CD4-positive, alpha-beta T cell treated with Interleukin-17A for 1 hour (primary cell): ENCODE data around the gene SECISBP2L.

ENCODE experiments used
- DNase-seq: peaks from one replicate; pipeline ENCODE4 v3.0.0-alpha.2; 2020

SECISBP2L gene

DNA sequence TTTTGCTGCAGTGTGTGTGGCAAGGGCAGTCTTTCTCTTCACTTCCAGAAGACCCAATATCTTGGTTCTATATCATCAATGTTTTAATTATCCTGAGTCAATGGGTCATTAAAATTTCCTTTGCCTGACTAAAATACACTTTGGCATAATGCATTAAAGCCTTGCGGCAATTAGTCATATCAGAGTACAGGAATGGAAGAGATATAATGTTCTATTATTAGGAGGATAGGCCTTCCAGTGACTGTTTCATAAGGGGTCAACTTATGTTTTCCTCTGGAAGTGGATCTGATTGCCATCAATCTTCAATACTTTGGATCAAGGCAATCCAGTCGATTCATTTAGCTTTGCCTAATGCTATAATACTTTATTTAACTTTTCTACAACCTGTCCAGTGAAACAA is 9.4 kb upstream of the SECISBP2L start:
- no peak for DNase-seq

DNA sequence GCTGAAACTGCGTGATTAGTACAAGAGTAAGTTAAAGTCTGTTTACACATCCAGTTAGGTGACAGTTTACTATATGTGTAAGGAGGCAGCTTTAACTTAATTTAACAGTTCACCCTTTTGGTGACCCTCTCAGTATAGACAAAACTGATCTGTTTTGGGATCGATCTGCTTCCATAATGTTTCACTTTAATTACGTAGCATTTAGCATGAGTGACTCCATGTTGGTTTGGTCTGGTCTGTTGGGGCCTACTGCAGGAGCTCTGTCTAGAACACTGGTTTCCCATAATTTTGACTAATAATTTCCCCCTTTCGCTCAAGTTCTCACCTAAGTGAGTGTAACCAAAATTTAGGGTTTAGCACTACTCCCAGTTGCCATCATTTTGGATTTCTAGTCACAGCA is 6.4 kb upstream of the SECISBP2L start:
- no peak for DNase-seq

DNA sequence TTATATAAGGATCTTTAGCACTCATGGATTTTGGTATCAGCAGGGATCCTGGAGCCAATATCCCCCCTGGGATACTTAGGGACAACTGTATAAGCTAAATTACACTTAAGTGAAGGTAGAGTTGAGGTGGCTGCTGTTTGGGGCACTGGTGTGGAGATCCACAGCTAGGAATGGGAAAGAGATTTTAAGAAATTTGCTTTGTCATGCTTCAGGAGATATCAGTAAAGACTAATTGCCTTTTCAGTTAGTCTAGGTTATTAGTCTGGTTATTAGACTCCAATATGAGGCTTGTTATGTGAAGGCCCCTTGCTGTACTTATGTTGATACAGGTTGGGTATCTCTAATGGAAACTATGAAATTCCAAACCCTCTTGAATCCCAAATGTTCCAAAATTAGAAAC is 1.2 kb upstream of the SECISBP2L start:
- no peak for DNase-seq

DNA sequence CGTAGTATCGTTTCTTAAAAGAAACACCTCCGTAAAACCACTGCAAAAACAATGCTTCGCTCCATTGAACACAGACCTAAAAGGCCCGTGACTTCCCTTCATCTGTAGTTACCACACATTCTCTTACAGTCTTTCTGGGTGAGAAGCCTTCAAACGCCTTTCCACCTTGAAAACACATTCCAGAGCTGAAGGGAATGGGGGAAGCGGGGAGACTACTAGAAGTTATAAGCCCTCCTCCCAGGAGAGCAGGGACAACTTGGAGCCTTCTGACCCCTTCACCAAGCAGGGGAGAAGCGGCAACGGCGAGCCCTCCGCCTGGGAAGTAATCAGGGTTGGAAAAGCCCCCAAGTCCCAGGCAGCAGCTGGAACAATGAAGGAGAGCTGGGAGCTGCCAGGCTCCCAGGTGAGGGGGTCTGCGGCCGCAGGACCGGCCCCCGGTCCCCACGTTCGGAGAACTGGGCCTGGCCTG is 461 bp downstream of the SECISBP2L start:
- DNase-seq = no peak

DNA sequence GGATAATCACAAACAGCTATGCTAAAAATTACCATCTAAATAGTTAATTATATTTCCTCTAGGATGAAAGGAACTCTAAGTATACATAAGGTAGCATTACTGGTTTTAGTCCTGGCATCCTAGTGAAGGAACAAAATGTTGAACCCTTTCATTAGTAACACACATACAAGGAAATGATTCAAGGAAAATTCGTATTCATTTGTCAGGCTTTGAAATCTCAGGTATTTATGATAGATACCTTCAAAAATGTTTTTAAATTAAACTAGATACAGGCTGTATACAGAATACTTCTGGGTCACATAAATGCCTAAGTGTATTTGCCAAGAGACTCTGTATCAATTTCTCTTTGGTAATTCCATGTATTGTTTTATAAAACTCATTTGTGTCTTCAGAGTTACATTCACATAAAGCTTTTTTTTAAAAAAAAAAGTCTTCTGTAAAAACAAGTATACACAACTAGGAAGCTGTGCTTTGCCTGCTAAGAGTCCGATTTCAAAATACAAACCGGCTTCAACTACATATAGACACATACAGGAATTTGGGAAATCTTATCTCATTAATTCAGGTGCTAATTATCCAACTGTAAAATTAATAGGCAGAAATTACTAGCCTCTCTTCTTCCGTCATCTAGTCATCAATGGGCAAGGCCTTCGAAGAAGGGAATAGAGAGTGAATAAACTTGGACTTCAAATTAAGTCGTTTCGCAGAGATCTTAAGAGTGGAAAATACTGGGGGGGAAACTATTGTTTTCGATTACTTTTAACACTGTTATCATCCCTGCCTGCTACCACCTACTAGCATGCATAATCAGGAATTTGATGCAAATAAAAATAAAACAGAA is 1.3 kb downstream of the SECISBP2L start:
- DNase-seq = no peak

DNA sequence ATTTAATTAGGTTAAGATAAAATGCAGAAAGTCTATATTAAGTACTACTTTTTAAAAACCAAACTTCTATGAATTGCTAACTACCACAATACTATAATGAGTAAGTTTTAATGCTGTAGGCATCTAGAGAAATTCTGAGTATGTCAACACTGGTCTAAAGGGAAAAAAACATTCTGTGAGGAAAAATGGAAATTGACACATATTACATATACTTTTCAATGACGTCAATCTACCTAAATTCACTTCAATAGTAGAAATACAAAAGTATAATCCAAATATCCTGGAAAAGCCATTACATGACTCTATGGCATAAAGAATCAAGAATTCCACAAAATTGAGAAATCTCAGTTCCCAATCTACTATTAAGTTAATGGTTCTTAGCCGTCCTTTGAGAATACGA is 2.2 kb downstream of the SECISBP2L start:
- DNase-seq = no peak

DNA sequence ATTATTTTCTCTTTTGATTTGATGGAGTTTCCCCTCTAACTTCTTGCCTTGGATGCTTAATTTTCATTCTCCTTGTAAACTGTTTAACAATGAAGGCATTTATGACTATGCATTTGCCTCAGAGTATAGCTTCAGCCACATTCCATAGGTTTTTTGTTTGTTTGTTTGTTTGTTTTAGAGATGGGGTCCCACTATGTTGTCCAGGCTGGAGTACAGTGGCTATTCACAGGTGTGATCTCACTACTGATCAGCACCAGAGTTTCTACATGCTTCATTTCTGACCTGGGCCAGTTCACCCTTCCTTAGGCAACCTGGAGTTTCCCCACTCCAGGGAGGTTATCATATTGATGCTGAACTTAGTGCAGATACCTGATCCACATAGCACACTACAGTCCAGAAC is 4.1 kb downstream of the SECISBP2L start:
- DNase-seq = no peak

DNA sequence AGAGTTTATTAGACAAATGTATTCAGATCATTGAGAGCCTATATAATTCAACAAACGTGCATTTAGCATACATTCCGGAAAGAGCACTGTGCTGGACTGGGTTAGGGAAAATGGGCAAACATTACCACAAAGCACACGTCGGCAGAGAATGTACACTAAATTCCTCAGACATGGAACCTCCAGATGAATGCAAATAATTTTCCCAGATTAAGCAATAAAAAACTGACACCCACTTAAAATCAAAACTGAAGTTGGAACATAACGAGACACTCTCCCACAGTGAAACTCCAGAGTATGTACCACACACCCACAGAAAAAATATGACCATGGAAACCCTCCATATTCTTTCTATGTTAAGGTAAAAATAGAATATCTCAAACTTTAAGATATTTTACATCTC is 4.8 kb downstream of the SECISBP2L start:
- DNase-seq = no peak

DNA sequence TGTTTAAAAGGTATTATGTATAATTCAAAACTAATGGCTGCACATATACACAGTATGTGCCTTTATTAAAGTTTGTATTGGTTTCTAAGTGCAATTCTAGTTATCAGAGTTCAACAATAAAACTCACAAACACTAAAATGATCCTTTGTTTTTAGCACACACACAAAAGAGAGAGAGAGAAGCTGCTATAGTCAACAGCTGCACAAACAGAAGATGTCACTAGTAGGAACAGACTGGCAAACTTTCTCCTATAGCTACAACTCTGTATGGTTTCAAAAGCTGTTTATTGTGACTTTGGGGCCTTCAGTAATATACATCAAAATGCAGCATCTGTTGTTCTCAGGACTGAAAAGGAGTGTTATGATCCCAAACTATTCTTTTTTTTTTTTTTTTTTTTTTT is 6.1 kb downstream of the SECISBP2L start:
- DNase-seq = no peak

DNA sequence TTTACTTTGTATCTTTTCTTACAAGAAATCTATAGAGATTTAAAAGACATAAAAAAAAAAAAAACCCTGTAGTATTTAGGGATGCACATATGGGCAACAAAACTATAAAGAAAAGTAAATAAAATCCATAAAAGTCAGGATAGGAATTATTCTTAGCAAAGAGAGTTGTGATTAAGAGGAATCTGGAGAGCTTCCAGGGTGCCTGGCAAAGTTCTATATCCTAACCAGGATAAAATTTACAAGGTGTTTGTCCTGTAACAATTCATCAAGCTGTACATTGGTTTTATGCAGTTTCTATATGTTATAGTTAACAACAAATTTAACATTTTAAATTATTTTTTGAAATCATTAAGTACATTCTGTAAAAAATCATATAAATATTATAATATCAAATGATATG is 7.9 kb downstream of the SECISBP2L start:
- DNase-seq = no peak

DNA sequence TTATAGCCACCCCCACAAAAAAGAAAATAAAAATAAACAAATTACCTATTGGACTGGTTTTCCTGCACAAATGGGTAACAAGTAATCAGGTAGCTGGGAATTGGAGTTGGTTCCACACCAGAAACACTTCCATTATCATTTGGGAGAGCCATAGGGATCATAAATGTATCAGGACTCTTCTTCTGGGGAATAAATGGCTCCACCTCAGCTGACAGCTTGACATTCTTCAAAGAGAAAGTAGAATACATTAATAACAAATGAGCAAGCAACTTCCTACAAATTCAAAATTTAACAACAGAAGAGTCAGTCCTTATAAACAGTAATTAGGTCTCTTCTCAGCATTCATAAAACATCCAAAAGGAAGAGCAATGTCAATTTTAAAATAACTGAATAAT is 8.7 kb downstream of the SECISBP2L start:
- no peak for DNase-seq

DNA sequence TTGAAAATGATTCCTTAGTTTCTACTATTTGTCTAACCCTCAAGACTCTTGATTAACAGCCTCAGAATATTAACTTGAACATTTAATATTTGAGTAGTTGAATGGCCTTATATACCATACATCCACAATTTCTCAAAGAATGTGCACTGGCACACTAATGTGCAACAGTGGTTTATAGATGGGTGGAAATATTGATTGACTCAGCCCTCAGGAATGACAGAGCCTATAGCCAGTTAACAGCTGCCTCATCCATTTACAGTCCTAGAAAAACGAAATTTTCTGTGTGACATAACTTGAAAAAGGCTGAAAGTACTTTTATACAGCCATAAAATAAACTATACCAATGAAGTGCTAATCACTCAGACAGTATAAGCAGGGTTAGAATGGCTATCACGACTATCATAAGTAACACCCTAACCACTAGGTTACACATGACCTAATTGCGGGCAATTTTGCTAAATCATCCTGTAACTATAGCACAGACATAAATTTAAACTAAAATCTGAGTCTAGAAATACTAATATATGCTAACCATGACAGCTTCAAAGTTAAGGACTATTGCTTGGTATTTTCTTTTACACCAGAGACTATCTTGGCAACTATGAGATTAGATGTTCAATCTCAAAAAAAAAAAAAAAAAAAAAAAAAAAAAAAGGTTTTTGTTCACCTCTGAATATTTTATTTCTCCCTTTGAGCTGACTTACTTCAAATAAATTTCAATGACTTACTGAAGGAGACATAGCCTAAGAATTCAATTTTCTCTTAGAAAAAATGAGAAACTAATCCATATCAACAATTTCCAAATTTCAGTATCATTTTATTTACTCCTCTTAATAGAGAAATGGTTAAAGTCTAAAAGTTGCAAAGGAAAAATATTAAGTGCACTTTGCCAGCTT is 9.3 kb downstream of the SECISBP2L start:
- peak; percentile 21 for DNase-seq

DNA sequence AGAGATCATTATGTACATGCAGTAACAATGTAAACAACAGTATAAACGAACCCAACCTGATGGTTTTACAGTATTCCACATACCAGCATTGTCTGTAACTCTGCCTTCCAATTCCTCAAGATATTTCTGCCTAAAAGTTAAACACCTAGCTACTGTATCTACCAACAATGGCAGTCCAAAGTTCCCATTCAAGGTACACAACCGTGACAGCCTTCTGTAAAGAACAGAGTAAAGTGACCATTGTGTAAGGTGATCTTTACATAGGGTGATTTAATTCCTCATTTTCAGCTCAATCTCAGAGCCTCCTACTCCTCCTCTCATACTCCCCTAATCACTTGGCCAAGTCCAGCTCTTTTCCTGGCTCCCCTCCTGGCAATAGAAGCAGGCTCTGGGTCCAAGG is 10.4 kb downstream of the SECISBP2L start:
- no peak for DNase-seq

DNA sequence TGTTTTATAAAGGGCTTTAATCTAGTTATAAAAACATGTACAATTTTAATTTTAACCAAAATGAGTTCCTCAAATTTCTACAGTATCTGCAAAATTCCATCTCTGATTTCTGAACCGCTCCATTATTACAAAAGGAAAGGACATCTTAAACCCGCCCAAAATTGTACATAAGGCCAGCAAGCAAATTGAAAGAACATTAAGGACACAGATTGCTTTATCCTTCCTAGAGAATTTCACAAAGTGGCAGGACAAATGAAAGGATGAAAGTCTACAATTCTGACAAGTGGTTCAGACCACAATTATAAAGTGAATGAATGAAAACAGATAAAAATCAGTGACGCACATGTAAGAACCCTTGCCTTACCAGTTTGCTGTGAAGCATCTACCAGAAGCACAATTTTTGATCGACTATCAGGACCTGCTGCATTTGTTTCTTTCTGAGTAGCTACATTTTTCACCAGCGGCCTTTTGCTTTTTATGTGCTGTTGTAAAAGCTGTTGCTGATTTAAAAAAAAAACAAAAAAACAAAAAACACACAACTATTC is 13.6 kb downstream of the SECISBP2L start:
- DNase-seq = no peak

DNA sequence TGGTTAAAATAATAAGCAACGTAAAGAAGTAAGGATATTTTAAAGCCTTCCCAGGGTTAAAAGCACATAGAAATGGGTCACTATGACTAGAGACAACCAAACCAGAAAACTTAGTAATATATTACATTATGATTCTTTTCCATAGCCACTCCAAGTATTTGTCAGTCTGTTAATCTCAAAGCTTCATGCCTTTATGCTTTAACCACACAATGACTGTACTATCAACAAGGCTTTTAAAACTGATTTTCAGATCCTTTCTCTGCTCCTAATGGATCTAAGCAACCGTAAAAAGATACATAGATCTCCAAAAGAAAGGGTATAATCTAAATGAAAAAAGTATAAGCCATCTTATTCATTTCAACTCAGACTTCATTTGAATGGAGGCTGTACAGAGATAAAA is 14.4 kb downstream of the SECISBP2L start:
- DNase-seq = no peak

DNA sequence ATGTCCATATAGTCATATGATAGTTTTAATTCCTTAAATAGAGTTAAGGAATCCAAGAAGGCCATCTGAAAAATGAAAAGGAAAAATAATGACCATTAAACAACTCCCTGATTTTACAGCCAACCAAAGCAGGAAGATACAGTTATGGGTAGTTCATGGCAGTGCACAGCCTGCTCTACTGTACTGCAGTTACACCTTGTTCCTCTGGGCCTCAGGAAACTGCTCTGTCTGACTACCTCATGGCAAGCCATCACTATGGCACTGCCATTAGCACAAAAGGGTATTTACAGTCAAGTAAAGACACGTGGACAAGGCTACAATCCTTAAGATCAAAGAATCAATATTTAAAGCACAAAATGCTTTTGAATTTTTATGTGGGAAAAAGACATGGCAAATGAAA is 19.5 kb downstream of the SECISBP2L start:
- DNase-seq = no peak

DNA sequence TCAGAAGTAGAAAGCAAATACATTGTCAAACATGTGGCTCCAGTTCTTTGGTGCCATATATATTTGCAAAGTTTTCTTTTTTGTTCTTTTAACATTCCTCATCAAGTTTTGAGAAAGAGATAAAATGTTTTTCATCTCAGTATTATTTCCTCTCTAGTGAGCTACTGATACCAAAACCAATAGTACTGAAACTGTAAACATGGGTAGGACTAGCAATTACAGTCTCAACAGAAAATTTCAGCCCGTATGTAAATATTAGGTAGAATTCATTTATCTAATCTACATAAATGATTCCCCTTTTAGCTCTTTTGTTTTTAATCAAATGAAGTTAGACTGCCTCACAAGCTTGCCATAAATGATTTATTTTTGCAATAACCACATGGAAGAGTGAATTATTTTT is 21.4 kb downstream of the SECISBP2L start:
- no peak for DNase-seq

DNA sequence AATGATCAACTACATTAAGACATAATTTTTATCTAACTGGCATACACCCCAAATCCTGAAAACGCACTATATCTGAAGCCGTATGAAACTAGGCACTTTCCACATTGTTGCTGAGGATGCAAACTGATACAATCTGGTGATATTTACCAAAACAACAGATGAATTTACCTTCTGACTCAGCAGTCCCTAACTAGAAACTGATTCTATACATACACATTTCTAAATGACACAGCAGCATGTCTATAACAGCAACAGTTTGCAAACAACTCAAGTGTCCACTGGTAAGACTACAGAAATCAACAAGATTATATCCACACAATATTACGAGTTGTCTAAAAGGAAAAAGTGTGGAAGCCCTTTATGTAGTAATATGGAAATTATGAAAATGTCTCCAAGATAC is 22.9 kb downstream of the SECISBP2L start:
- DNase-seq = no peak

DNA sequence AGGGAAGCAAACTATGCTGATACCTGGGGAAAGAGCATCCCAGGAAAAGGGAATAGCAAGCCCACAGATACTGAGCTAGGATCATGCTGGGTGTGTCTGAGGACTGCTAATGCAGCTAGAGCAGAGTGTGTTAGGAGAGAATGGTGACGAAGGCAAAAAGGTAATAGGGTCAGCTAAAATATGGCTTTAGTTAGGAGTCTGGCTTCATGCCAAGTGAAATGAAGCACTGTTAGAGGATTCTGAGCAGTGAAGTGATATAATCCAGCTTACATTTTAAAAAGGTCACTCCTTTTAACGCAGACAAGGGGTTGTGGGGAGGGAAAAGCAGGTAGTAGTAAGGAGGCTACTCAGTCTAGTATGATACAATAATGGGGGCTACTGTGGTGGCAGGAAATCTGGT is 30.4 kb downstream of the SECISBP2L start:
- DNase-seq = no peak

DNA sequence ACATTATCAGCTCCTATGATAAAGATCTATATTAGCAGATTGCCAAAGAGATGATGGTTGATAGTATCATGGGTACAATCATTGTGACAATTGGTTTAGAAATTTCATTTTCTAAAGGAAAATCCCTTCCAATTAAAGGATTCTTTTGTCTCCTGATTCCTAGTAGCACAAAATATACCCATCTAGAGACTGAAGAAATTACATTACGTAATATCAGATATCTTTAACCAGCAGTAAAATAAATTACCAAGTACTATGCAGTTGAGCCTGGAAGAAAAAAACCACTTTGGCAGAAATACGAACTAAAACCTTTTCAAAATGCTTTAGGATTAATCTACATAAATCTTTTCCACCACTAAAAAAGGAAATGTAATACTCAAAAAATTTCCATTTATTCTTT is 46.9 kb downstream of the SECISBP2L start:
- no peak for DNase-seq

DNA sequence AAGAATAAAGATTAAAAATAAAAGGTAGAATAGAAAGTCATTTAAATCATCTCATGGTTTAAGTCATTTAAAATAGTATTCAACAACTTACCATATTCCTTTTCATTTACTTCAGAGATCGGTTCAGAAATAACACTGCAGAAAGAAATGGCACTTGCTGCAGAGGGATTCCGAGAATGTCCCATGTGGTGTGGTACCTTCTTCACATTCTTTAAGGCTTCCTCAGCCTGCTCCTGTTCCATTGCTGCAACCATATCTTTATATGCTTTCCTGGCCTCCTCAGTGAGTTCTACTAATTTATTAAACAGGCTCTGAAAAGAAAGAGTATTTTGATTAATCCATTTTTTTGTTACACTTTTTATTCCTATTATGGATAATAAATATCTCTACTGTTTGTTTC is 50.0 kb downstream of the SECISBP2L start:
- DNase-seq = no peak

DNA sequence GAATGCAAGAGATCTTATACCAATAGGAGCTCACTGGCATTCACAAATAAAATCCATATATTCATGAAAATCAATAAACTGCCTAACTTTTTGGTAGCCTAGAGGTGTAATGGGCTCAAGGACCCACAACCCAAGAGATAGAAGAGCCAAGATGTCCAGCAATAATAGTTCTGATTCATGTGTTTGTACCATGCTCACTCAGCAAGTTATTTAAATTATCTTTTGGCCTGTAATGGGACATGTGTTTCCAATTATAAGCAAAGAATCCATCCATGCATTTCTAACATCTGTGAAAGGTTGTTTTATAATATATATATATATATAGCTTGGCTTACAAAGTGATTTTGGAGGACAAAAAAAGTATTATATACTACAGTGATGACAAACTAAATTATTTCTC is 52.9 kb downstream of the SECISBP2L start:
- DNase-seq = no peak

DNA sequence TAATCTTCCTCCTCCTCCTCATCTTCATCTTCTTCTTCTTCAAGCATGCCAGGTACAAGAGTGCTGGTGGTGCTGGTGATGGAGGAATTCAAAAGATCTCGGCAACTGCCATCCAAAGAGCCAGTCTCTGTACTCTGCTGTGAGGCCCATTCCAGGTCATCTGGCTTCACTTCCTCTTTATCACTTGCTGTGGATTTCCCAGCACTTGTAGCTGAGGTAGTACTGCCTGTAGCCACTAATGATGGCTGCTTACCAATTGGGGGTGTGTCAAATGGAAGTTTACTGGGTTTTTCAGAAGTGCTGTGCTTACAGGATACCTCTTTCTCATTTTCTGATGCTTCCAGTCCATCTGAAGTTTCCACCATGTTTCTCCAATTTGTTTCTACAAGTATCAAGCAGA is 53.7 kb downstream of the SECISBP2L start:
- no peak for DNase-seq

DNA sequence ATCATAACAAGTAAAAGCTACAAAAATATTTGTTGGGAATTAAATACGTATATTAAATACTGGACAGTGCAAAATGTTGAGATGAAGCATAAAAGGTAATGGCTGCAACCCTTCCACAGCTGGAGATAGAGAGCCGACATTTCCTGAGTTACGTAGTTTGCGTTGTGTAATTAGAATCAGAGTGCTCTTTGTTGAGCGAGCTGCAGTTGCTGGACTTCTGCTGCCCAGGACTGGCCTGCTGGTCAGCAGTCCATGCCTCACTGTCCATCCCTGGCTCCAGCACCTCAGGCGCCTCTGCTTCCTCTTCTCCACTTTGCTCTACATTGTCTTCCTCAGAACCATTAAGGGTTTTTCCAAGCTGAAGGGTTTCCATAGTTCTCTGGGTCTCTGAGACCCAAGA is 54.1 kb downstream of the SECISBP2L start:
- DNase-seq = no peak
